Brain microvascular endothelial cell (primary cell): ENCODE measurements around the gene GALNTL6.

ENCODE experiments used
- DNase-seq: peaks from one replicate; pipeline ENCODE4 v3.0.0-alpha.2; 2020
- H3K27ac ChIP-seq: fragments of 250-450 bp; sonication (Bioruptor Pico); 2 replicates; pipeline ENCODE4 v1.5.1; 2020; ENCODE audit warnings: mild to moderate bottlenecking, moderate library complexity
- H3K27me3 ChIP-seq: fragments of 250-450 bp; sonication (Bioruptor Pico); replicated peaks from 2 replicates; pipeline ENCODE4 v1.5.1; 2020; ENCODE audit warnings: mild to moderate bottlenecking
- H3K36me3 ChIP-seq: fragments of 250-450 bp; sonication (Bioruptor Pico); replicated peaks from 2 replicates; pipeline ENCODE4 v1.5.1; 2020; ENCODE audit warnings: mild to moderate bottlenecking
- H3K4me3 ChIP-seq: 2 replicates; pipeline ENCODE4 v1.5.1; 2011; ENCODE audit warnings: low read depth, mild to moderate bottlenecking, control low read depth, low read length, moderate library complexity
- CTCF ChIP-seq: IDR thresholded peaks from 2 replicates; pipeline ENCODE4 v1.5.1; 2011; ENCODE audit warnings: low read depth, mild to moderate bottlenecking, moderate library complexity, low read length, control low read depth, inconsistent platforms; ENCODE audit errors: missing control alignments
- in situ Hi-C: cut with HindIII; loops from 2 replicates; pipeline ENCODE4 v1.10.0; 2017; ENCODE audit warnings: low sequenced_read_pairs, low pct_ligation_motif_present

GALNTL6 gene

DNA sequence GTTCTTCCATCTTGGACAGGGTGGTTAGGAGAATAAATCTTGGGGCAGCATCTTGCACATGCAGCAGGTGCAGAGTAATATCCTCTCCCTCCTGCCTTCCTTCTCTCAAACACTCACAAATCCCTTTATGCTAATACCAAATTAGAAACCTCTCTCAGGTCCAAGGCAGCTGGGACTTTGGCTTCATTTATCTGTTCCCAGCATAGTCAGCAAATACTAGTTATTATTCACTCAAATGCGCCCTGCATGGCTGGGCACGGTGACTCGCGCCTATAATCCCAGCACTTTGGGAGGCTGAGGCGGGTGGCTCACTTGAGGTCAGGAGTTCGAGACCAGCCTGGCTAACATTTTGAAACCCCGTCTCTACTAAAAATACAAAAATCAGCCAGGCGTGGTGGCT, 1199.4 kb downstream of the GALNTL6 start:
- no peak for DNase-seq
- Histone ChIP-seq H3K27ac (no peak overlapping the region), H3K4me3 (no peak overlapping the region), H3K36me3 (no peaks in the 10 kb centered on the region), H3K27me3 (no peaks in the 10 kb centered on the region)
- no peak for TF ChIP-seq CTCF
- in situ Hi-C loops, result loop anchor here (25.0 kb wide), 1 partner anchor 250 kb away; no protein-coding TSS in a partner anchor

DNA sequence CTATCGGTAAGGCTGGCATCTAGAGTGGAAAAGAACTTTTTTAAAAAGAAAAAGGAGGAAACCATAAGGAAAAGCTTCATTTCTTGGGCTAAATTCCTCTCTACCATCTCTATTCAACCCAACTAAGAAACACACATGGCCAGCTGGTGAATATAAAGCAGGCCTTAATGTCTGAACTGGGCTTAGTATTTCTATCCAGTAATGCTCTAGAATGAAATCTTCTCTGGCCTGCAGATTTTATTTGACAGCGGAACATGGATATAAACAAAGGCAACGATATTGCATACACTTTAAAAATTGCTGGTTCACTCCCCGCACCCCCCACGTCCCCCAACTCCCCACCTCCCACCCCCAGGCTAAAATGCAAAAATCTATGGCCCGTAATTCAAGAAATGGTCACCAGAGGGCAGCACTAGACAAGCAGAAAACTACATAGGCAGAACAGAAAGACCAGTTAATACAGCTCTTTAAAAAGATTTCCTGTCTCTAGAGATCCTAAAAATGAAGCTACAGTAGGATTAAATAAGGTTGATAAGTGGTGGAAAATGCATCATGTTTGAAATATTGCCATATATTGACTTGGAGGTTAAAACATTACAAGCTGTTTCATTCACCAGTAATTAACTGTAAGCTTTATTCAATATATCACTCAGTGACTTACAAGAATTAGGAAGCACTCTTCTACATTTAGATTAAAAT, 1200.2 kb downstream of the GALNTL6 start:
- TF ChIP-seq CTCF, result peak; percentile 66
- Histone ChIP-seq H3K4me3 (no peak overlapping the region), H3K36me3 (no peaks in the 10 kb centered on the region), H3K27me3 (no peaks in the 10 kb centered on the region), H3K27ac (no peak overlapping the region)
- in situ Hi-C loops, result loop anchor here (25.0 kb wide), 1 partner anchor 249 kb away; no protein-coding TSS in a partner anchor
- DNase-seq, result peak; percentile 50

DNA sequence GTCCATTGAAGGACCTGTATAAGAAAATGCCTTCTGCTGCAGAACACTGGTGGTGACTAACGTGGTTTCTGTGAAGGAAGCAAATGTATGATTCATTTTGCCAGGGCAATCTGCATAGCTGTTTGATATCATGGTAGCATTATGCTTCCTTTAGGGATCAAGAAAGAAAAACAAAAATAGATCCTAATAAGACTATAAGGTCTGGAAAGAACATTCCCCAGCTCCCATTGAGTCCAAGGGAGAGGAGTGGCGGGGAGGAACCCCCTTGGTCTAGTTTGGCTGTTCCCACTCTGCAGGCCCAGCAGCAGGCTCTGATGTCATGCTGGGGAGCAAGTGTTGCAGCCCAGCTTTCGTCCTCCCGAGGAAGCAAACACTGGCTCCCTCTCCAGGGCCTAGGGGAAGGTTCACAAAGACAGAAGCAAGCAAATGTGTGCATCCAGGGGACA, 1200.9 kb downstream of the GALNTL6 start:
- no peaks in the 10 kb centered on the region for H3K36me3 ChIP-seq
- H3K4me3 ChIP-seq, result no peak overlapping the region
- peak; percentile 85 for DNase-seq
- in situ Hi-C loops, result loop anchor here (25.0 kb wide), 1 partner anchor 248 kb away; no protein-coding TSS in a partner anchor
- H3K27me3 ChIP-seq, result no peaks in the 10 kb centered on the region
- H3K27ac ChIP-seq, result no peak overlapping the region
- peak; percentile 78 for TF ChIP-seq CTCF

DNA sequence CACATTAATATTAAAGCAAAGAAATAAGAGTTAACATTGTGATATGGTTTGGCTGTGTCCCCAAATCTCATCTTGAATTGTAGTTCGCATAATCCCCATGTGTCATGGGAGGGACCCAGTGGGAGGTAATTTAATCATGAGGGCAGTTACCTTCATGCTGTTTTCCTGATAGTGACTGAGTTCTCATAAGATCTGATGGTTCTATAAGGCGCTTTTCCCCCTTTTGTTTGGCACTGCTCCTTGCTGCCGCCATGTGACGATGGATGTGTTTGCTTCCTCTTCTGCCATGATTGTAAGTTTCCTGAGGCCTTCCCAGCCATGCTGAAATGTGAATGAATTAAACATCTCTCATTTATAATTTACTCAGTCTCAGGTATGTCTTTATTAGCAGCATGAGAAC, 1201.6 kb downstream of the GALNTL6 start:
- TF ChIP-seq CTCF, result peak; percentile 5
- in situ Hi-C loops, result loop anchor here (25.0 kb wide), 1 partner anchor 247 kb away; no protein-coding TSS in a partner anchor
- H3K4me3 ChIP-seq, result no peak overlapping the region
- no peak overlapping the region for H3K27ac ChIP-seq
- H3K27me3 ChIP-seq, result no peaks in the 10 kb centered on the region
- H3K36me3 ChIP-seq, result no peaks in the 10 kb centered on the region
- no peak for DNase-seq

DNA sequence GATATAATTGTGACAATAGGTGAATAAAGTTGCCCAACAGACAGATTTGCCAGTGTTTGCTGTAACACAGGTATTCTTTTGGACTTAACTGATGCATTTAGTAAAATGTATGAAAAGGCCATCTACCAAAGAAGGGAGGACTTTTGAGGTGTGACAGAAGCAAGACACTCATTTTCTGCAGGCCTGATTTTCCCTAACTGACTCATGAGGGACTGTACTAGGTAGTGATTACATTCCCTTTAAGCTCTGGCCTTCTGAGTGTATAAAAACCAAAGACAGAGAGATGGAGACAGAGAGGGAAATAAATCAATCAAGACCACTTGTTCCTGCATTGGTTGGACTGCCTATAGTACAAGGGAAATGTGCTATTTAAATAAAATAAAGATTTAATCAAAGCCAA, 1204.6 kb downstream of the GALNTL6 start:
- H3K27me3 ChIP-seq, result no peaks in the 10 kb centered on the region
- H3K4me3 ChIP-seq, result no peak overlapping the region
- no peaks in the 10 kb centered on the region for H3K36me3 ChIP-seq
- DNase-seq, result no peak
- no peak for TF ChIP-seq CTCF
- in situ Hi-C loops, result loop anchor here (25.0 kb wide), 1 partner anchor 244 kb away; no protein-coding TSS in a partner anchor
- no peak overlapping the region for H3K27ac ChIP-seq
